ENCODE results near the gene NOG. TPM values are rescaled to one million over a fixed set of nuclear protein-coding genes. Genes with fewer than 3 reads are reported as not detected.

Gene NOG
- total RNA-seq, 2 donors from 2014 or later, result 0.23 to 0.37 TPM

- peaks cover 6% of the 10 kb centered on the region for H3K36me3 Mint-ChIP-seq (ENCODE audit: low read depth)
- no peak overlapping the region for H3K4me3 Mint-ChIP-seq
- peaks cover 18% of the 10 kb centered on the region for H3K4me1 Mint-ChIP-seq
- H3K27me3 Mint-ChIP-seq, result peaks cover 73% of the 10 kb centered on the region
- DNase-seq, result no peak
- no peak overlapping the region for H3K27ac Mint-ChIP-seq
- ATAC-seq, result no peak
- peaks cover 2% of the 10 kb centered on the region for H3K9me3 ChIP-seq (ENCODE audit: control insufficient read depth, low read length, poor library complexity, severe bottlenecking)
Observed at GRCh38 chr17:56601591-56601990, 8.1 kb downstream of the NOG start.

GRCh38 chr17:56602292-56603130 is 9.0 kb downstream of the NOG start:
- Mint-ChIP-seq H3K27ac (peak overlapping the region; percentile 11), H3K4me3 (no peak overlapping the region), H3K36me3 (ENCODE audit: low read depth) (peaks cover 6% of the 10 kb centered on the region), H3K4me1 (peaks cover 13% of the 10 kb centered on the region), H3K27me3 (peaks cover 65% of the 10 kb centered on the region)
- H3K9me3 ChIP-seq (ENCODE audit: control insufficient read depth, low read length, poor library complexity, severe bottlenecking), result peaks cover 2% of the 10 kb centered on the region
- no peak for DNase-seq
- peak; percentile 68 for ATAC-seq

DNA sequence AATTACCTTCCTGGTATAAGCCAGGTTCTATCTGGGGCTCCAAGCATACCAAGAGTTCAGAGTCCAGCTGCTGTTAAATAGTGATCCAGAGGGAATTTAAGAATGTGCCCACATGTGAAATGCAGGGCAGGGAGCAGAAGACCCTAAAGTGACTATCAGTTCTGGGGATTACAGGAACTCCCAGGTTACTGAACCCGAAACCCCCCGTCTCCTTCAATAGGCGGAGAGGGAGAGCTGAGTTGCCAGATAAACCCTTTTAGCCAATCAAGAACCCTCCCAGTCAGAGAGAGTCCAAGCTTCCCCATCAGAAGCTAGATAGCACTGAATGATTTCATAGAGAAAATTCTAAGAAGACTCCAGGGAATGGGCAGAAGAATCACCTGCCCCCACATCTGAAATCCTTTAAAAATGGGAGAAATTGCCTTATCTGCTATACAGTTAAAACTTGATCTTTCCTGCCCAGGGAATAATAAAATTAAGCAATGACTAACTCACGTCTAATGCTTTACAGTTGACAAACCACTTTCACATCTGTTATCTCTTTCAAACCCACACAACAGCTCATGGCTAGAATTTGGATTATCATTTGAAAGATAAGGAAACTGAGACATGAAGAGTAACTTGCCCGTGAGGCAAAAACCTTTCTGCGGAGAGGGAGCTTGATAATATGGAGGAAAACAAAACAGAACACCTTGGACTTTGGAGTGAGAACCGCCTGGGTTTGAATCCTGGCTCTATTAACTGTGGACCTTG is 10.2 kb downstream of the NOG start:
- DNase-seq, result no peak
- peaks cover 2% of the 10 kb centered on the region for H3K9me3 ChIP-seq (ENCODE audit: control insufficient read depth, low read length, poor library complexity, severe bottlenecking)
- Mint-ChIP-seq H3K27me3 (peaks cover 68% of the 10 kb centered on the region), H3K36me3 (ENCODE audit: low read depth) (peaks cover 6% of the 10 kb centered on the region), H3K27ac (no peak overlapping the region), H3K4me3 (no peak overlapping the region), H3K4me1 (peaks cover 13% of the 10 kb centered on the region)
- no peak for ATAC-seq

GRCh38 chr17:56604691-56605290 is 11.3 kb downstream of the NOG start:
- Mint-ChIP-seq H3K4me1 (peaks cover 11% of the 10 kb centered on the region), H3K36me3 (ENCODE audit: low read depth) (peaks cover 3% of the 10 kb centered on the region), H3K4me3 (no peak overlapping the region), H3K27me3 (peaks cover 65% of the 10 kb centered on the region), H3K27ac (no peak overlapping the region)
- no peak for DNase-seq
- no peak for ATAC-seq
- peaks cover 2% of the 10 kb centered on the region for H3K9me3 ChIP-seq (ENCODE audit: control insufficient read depth, low read length, poor library complexity, severe bottlenecking)

DNA sequence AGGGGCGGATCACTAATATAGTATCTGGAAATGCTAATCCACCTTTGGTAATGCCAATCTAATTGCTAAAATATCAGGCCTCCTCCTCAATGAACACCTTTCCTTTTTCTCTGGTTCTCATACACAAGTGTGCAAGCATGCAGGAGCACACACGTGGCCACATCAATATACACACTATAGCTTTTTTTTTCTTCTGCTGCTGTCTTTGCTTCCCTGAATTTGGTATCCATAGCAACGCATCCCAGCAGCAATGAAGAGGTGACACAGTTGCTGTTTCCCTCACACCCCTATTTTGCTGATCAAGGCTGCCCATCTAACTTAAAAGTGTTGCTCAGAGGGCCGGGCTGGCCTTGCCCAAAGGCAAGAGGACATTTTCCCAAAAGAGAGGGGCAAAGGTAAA is 15.4 kb downstream of the NOG start:
- ATAC-seq (no peak), DNase-seq (no peak)
- Mint-ChIP-seq H3K27me3 (peaks cover 59% of the 10 kb centered on the region), H3K27ac (no peak overlapping the region), H3K36me3 (ENCODE audit: low read depth) (peaks cover 3% of the 10 kb centered on the region), H3K4me1 (peaks cover 2% of the 10 kb centered on the region), H3K4me3 (no peak overlapping the region)
- peaks cover 2% of the 10 kb centered on the region for H3K9me3 ChIP-seq (ENCODE audit: control insufficient read depth, low read length, poor library complexity, severe bottlenecking)

DNA sequence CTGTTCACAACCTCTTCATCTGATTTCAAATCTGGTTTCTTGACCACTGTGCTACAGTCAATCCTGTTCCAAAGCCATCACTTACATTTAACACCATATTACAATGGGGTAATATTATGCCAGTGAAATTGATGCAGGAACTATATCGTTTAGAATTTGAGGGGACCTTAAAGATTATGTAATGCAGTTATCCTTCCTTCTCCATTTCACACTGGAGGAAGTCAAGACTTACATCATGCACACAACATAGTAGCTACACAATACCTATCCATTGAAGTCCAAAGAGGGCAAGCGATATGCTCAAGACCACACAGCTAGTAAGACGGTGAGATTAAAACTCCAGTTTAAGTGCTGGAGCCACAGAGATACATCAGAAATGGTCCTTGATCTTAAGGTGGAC is 16.8 kb downstream of the NOG start:
- H3K4me1 Mint-ChIP-seq, result peaks cover 2% of the 10 kb centered on the region
- H3K27me3 Mint-ChIP-seq, result peaks cover 53% of the 10 kb centered on the region
- H3K36me3 Mint-ChIP-seq (ENCODE audit: low read depth), result peaks cover 3% of the 10 kb centered on the region
- no peak overlapping the region for H3K27ac Mint-ChIP-seq
- H3K4me3 Mint-ChIP-seq, result no peak overlapping the region
- no peak for ATAC-seq
- no peak for DNase-seq
- peaks cover 2% of the 10 kb centered on the region for H3K9me3 ChIP-seq (ENCODE audit: control insufficient read depth, low read length, poor library complexity, severe bottlenecking)

- no peak overlapping the region for H3K27ac Mint-ChIP-seq
- no peaks in the 10 kb centered on the region for H3K9me3 ChIP-seq (ENCODE audit: control insufficient read depth, low read length, poor library complexity, severe bottlenecking)
- no peaks in the 10 kb centered on the region for H3K36me3 Mint-ChIP-seq (ENCODE audit: low read depth)
- H3K27me3 Mint-ChIP-seq, result peaks cover 51% of the 10 kb centered on the region
- ATAC-seq (no peak), DNase-seq (no peak)
- H3K4me1 Mint-ChIP-seq, result peaks cover 2% of the 10 kb centered on the region
- no peak overlapping the region for H3K4me3 Mint-ChIP-seq
Observed at GRCh38 chr17:56613131-56613530, 19.6 kb downstream of the NOG start.

- Mint-ChIP-seq H3K27me3 (peaks cover 42% of the 10 kb centered on the region), H3K36me3 (ENCODE audit: low read depth) (no peaks in the 10 kb centered on the region), H3K4me1 (peaks cover 2% of the 10 kb centered on the region), H3K27ac (no peak overlapping the region), H3K4me3 (no peak overlapping the region)
- DNase-seq (no peak), ATAC-seq (no peak)
- no peaks in the 10 kb centered on the region for H3K9me3 ChIP-seq (ENCODE audit: control insufficient read depth, low read length, poor library complexity, severe bottlenecking)
Observed at GRCh38 chr17:56614522-56614921, 21.0 kb downstream of the NOG start.

DNA sequence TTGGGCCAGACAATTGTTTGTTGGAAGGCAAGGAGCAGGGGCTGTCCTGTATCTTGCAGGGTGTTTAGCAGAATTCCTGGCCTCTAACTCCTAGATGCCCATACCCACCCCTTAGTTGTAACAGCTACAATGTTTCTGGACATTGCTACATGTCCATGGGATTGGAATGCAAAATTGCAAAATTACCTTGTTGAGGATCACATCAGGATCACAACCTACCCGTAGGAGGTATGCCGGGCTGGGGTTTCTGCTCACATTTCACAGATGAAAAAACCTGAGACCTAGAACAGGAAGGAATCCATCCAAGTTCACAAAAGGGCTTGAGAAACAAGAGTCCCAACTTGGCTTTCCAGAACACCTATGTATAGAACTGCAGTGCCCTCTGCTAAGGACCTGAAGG is 22.7 kb downstream of the NOG start:
- no peaks in the 10 kb centered on the region for H3K9me3 ChIP-seq (ENCODE audit: control insufficient read depth, low read length, poor library complexity, severe bottlenecking)
- DNase-seq (no peak), ATAC-seq (no peak)
- Mint-ChIP-seq H3K36me3 (ENCODE audit: low read depth) (no peaks in the 10 kb centered on the region), H3K4me1 (peaks cover 2% of the 10 kb centered on the region), H3K27ac (no peak overlapping the region), H3K4me3 (no peak overlapping the region), H3K27me3 (peaks cover 35% of the 10 kb centered on the region)

DNA sequence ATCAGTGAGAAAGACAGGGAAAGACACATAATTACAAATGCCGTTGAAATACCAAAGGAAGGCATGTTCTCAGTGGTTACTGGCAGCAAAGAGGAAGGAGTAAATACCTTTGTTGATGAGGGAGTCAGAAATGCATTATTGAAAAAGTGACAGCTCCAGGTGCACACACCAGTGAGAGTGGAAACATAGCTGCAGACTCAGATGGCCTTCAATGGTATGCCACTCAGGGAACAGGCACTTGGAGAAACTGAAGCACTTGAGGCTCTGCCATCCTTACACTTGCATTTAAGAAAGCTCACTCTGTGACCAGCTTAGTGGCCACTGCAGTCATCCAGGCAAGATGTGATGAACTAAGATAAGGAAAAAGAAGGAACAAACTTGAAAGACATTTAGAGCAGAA is 29.9 kb downstream of the NOG start:
- no peaks in the 10 kb centered on the region for H3K9me3 ChIP-seq (ENCODE audit: control insufficient read depth, low read length, poor library complexity, severe bottlenecking)
- DNase-seq, result no peak
- Mint-ChIP-seq H3K4me3 (no peak overlapping the region), H3K27ac (no peak overlapping the region), H3K4me1 (no peaks in the 10 kb centered on the region), H3K27me3 (peaks cover 42% of the 10 kb centered on the region), H3K36me3 (ENCODE audit: low read depth) (no peaks in the 10 kb centered on the region)
- no peak for ATAC-seq

DNA sequence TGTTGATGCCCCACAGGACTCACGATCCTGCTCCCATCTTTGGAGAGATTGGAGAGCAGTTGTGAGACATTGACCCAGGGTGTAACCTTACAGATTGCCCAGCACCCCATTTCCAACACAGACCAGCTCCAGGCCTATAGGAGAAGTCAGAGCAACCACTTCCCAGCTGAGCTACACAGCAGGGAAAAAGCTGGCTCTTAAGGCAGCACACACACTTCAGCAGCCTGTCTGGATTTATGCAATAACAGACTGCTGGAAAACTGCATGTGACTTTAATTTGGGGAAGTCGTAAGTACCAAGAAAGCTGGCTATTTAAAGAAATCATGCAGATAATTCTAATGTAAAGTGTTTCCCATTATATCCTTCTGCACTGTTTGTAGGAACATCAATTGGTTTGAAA is 30.8 kb downstream of the NOG start:
- Mint-ChIP-seq H3K27ac (no peak overlapping the region), H3K4me3 (no peak overlapping the region), H3K4me1 (no peaks in the 10 kb centered on the region), H3K27me3 (peaks cover 41% of the 10 kb centered on the region), H3K36me3 (ENCODE audit: low read depth) (no peaks in the 10 kb centered on the region)
- no peak for ATAC-seq
- H3K9me3 ChIP-seq (ENCODE audit: control insufficient read depth, low read length, poor library complexity, severe bottlenecking), result no peaks in the 10 kb centered on the region
- no peak for DNase-seq

DNA sequence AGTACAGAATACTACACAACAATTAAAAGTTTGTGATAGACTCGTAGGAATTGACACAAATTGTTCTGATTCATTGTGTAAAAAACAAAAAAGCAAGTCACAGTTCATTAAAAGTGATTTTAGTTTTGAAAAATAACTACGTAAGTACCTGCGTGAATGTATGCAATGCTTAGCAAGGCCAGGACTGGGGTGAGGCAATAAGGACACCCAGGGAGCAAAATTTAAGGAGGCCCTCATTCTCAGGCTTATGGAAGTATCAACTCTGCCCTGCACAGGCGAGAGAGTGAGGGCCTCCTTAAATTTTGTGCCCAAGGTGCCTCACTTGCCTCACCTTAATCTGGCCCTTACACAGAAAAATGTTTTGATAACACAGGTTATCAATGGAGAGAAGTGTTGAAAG is 31.4 kb downstream of the NOG start:
- Mint-ChIP-seq H3K4me3 (no peak overlapping the region), H3K4me1 (no peaks in the 10 kb centered on the region), H3K27ac (no peak overlapping the region), H3K36me3 (ENCODE audit: low read depth) (no peaks in the 10 kb centered on the region), H3K27me3 (peaks cover 40% of the 10 kb centered on the region)
- H3K9me3 ChIP-seq (ENCODE audit: control insufficient read depth, low read length, poor library complexity, severe bottlenecking), result no peaks in the 10 kb centered on the region
- DNase-seq (no peak), ATAC-seq (no peak)

DNA sequence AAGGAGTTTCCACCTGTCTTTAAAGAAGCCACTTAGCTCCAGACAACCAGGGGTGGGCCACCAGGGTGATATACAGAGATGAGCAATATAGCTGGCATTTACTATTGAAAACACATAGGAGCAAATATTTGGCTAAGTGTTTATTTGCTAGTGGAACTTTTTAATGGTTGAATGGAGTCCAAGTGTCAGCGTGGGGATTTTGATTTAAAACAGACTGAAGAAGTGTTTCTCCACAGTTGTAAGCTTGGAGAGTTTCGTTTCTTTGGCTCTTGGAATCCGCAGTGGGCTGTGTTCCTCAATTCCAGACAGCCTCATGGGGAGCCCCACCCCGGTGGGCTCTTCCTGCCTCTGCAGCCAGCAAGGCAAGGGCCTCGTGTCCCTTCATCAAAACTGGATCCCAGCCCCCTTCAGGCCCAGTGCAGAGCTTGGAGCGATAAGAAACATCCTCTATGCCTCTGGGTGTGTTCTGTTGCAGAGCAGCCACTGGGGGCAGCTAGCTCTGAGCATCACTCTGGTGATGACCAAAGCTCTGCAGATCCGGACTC is 36.1 kb downstream of the NOG start:
- H3K9me3 ChIP-seq (ENCODE audit: control insufficient read depth, low read length, poor library complexity, severe bottlenecking), result no peaks in the 10 kb centered on the region
- H3K4me1 Mint-ChIP-seq, result no peaks in the 10 kb centered on the region
- H3K27me3 Mint-ChIP-seq, result peaks cover 35% of the 10 kb centered on the region
- H3K27ac Mint-ChIP-seq, result no peak overlapping the region
- no peak for ATAC-seq
- no peaks in the 10 kb centered on the region for H3K36me3 Mint-ChIP-seq (ENCODE audit: low read depth)
- no peak for DNase-seq
- H3K4me3 Mint-ChIP-seq, result no peak overlapping the region
